Measurements from ENCODE around the gene STX5.
A peak's percentile ranks its signal among the peaks of the same experiment; 100 is the strongest.
"Not testable (repeated sequence)": the region's sequence is repeated elsewhere in the genome, so short reads cannot be mapped to it uniquely, and the experiment has no call there.

Gene STX5

GRCh38 chr11:62831520-62832335 is at the start of gene STX5:
TSS of gene STX5 (minus strand) at chr11:62832051. CDS start at chr11:62831243, 808 bp downstream.
- DNase-seq, result peak; percentile 95 to 97

DNA sequence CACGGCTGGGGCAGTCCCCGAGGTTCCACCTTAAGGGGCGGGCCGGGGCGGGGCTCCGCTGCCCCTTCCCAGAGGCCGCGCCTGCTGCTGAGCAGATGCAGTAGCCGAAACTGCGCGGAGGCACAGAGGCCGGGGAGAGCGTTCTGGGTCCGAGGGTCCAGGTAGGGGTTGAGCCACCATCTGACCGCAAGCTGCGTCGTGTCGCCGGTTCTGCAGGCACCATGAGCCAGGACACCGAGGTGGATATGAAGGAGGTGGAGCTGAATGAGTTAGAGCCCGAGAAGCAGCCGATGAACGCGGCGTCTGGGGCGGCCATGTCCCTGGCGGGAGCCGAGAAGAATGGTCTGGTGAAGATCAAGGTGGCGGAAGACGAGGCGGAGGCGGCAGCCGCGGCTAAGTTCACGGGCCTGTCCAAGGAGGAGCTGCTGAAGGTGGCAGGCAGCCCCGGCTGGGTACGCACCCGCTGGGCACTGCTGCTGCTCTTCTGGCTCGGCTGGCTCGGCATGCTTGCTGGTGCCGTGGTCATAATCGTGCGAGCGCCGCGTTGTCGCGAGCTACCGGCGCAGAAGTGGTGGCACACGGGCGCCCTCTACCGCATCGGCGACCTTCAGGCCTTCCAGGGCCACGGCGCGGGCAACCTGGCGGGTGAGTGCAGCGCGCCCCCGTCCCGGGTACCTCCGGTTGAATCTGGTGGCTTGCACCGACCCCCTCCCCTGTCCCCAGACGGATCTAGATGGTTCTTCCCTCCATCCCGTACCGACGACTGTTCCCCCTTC is 49.1 kb upstream of the STX5 start, which contains the start of gene SLC3A2:
Gene SLC3A2, plus strand, starts transcription at position 94 of the 776 bp plus-strand sequence. Its CDS starts 128 bp downstream, at position 222.
- peak; percentile 85 to 90 for DNase-seq

DNA sequence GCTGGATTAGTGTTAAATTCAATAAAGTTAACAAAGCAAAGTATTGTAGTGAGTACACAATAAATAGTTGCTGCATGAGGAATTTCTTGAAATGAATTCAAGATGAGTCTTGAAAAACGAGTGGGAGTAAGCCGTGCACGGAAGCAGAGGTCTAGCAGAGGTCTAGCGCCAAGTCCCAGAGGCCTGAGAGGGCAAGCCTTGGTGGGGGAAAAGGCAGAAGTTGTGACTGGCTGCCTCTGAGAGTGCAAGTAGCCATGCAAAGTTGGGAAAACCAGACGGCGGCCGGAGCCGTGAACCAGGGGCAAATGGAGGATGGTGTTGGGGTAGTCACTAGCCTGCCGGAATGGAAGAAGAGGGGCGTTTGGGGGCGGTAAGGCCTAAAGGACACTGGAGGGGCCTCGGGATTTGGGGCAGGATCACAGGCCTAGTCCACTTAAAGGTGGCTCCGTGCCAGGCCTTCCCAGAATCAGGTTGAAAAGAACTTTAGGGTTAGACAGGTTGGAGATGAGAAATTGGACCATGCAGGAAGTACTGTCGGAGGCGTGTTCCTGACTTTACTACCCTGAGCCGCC is 48.5 kb upstream of the STX5 start:
- DNase-seq, result peak in 1 of 2 experiments; percentile 9

- DNase-seq, result no peak
These were observed 47.6 kb upstream of the STX5 start for GRCh38 chr11:62879235-62879978.

DNA sequence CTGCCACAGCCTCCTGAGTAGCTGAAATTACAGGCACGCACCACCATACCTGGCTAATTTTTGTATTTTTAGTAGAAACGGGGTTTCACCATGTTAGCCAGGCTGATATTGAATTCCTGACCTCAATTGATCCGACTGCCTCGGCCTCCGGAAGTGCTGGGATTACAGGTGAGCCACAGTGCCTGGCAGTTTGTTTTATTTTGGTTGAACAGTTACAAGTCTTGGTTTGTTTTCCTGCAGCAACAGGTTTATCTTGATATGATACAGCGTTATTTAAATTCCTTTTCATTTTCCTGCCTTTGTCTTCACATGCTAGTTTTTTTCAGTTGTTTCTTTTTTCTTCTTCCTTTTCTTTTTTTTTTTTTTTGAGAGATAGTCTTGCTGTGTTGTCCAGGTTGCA is 44.9 kb upstream of the STX5 start:
- no peak for DNase-seq

DNA sequence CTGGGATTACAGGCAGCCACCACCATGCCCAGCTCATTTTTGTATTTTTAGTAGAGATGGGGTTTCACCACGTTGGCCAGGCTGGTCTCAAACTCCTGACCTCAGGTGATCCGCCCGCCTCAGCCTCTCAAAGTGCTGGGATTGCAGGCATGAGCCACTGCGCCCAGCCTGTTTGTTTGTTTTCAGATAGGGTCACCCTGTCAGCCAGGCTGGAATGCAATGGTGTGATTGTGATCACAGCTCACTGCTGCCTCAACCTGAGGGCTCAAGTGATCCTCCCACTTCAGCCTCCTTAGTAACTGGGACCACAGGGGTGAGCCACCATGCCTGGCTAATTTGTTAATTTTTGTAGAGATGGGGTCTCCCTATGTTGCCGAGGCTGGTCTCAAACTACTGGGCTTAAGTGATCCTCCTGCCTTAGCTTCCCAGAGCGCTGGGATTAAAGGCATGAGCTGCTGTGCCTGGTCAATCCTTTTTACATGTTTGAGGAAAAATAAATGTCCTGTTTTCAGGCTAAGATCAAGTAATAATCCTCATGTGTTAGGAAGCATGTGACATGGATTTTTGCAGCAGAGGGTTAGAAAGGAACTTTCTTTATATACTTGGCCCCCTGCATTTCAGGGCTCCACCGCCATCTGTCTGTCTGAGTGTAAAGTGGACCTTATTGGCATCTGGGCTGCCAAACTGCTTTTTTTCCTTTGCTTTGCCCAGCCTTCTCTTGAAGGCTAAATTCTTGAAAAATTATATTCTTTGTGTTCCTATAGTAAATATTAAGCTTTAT is 44.0 kb upstream of the STX5 start:
- no peak for DNase-seq

DNA sequence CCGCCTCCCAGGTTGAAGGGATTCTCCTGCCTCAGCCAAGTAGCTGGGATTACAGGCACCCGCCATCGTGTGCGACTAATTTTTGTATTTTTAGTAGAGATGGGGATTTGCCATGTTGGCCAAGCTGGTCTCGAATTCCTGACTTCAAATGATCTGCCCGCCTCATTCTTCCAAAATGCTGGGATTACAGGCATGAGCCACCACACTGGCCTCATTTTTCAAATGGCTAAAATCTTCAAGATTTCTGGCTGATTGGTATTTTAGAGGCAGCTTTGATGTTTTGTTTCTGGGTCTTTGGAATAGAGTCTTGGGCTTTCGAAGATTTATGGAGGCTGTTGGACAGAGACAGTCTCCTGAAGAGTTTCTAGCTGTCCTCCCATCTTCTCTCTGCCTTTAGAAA is 43.0 kb upstream of the STX5 start:
- DNase-seq, result no peak

DNA sequence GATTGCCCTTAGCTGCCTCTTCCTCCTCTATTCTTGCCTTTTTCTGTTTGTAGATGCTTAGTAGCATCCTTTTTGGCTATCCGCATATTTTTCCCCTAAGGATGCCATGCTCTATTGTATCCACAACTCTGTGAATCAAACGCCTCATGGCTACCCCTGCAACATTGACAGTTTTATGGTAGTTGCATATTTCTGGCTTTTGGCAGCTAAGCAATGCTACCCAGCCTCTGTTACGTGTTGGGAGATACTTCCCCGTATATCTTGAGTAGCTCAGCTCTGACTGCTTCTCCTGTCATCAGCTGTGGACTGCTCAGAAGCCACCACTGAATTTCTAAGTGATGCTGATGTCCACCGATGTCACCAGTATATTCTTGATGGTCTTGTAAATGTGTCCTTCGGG is 33.8 kb upstream of the STX5 start:
- no peak for DNase-seq

GRCh38 chr11:62863687-62864335 is 32.0 kb upstream of the STX5 start:
- DNase-seq, result no peak

DNA sequence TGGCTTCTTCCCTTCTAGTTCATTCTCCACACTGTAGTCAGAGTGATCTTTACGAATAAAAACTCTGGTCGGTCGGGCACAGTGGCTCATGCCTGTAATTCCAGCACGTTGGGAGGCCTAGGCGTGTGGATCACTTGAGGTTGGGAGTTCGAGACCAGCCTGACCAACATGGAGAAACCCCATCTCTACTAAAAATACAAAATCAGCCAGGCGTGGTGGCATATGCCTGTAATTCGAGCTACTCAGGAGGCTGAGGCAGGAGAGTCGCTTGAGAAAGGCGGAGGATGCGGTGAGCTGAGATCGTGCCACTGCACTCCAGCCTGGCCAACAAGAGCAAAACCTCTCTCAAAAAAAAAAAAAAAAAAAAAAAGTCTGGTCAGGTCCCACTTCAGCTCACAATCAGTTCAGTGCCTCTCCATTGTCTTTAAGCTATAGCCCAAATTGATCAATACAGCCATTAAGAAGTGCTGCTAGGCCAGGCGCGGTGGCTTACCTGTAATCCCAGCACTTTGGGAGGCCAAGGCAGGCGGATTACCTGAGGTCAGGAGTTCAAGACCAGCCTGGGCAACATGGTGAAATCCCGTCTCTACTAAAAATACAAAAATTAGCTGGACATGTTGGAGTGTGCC is 29.8 kb upstream of the STX5 start:
- DNase-seq, result not testable (repeated sequence)

GRCh38 chr11:62860835-62861563 is 29.1 kb upstream of the STX5 start:
- DNase-seq, result no peak

DNA sequence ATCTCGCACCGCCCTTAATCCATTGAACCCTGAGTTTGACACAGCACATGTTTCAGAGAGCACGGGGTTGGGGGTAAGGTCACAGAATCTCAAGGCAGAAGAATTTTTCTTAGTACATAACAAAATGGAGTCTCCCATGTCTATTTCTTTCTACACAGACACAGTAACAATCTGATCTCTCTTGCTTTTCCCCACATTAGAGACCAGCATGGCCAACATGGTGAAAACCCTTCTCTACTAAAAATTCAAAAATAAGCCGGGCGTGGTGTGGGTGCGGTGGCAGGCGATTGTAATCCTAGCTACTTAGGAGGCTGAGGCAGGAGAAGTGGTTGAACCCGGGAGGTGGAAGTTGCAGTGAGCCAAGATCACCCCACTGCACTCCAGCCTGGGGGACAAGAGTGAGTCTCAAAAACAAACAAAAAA is 27.4 kb upstream of the STX5 start:
- not testable (repeated sequence) for DNase-seq

DNA sequence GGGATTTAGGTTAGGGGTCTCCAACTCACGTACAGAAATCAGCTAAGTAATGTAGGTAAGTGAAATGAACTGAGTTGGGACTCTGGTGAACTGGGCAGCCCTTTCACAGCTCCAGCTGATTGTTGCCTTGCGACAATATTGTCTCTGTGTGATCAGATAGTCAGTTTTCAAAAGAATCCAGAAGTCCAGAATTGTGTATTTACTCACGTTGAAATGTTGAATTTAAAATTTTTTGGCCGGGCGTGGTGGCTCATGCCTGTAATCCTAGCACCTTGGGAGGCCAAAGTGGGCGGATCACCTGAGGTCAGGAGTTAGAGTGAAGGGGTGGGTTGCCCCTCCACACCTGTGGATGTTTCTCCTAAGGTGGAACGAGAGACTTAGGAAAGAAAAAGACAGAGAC is 26.4 kb upstream of the STX5 start:
- DNase-seq, result no peak

DNA sequence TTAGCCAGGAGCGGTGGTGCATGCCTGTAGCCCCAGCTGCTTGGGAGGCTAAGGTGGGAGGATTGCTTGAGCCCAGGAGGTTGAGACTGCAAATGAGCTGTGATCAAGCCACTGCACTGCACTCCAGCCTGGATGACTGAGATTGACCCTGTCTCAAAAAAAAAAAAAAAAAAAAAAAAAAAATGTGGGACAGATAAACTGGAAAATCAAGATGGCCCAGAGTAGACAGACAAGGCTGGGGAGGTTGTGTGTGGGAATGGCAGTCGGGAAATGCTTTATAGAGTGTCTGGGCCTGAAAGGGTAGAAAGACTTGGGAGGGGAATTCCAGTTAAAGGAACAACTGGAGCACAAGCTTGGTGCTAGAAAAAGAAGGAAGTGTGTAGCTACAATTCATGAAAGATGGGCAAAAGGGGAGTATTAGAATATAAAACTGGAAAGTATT is 25.7 kb upstream of the STX5 start:
- no peak for DNase-seq

DNA sequence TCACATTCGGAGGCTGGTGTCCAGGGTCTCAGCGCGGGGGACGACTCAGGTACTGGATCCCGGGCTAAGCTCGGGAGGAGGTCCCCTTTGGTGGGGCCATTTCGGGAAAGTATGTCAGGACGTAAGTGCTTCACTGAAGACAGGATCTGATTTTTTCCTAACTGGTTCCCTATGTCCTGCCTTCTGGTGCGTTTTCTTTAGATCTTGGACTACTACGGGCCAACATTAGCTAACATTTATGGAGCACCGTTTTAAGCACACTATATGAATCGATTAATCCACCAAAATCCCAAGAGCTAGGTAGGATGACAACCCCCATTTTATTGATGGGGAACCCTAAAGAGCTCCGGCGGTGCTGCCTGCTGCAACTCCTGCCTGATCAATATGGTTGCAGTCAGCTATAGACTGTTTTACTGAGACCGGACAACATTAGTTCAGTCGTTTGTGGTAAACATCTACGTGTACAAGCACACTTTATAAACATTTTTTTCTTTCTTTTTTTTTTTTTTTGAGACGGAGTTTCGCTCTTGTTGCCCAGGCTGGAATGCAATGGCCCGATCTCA is 24.6 kb upstream of the STX5 start:
- no peak for DNase-seq

GRCh38 chr11:62855571-62856332 is 23.9 kb upstream of the STX5 start:
- DNase-seq, result peak; percentile 97

- no peak for DNase-seq
These were observed 23.1 kb upstream of the STX5 start for GRCh38 chr11:62854825-62855570.

Data from NCI-H1930 (cell line).